ENCODE data around the gene MCC.

GRCh38 chr5:113123618-113124017 is 364.6 kb downstream of the MCC start:
- TF ChIP-seq CTCF (IDR thresholded peaks at IDR 0.05) (no peak), EZH2 (IDR thresholded peaks at IDR 0.05; ENCODE audit: borderline replicate concordance, insufficient read depth, low read depth, low read length, poor library complexity, severe bottlenecking) (no peak)

Data from B cell (primary cell).